Ishikawa (cell line): ENCODE data around the gene LMAN2.

ENCODE experiments used
- CEBPB ChIP-seq: IDR thresholded peaks from 2 replicates; pipeline ENCODE4 v1.6.1; 2012
- EP300 ChIP-seq: IDR thresholded peaks from 2 replicates; pipeline ENCODE4 v1.6.1; 2012; ENCODE audit warnings: borderline replicate concordance
- YY1 ChIP-seq: IDR thresholded peaks from 2 replicates; pipeline ENCODE4 v1.6.1; 2012; ENCODE audit warnings: low read depth

DNA sequence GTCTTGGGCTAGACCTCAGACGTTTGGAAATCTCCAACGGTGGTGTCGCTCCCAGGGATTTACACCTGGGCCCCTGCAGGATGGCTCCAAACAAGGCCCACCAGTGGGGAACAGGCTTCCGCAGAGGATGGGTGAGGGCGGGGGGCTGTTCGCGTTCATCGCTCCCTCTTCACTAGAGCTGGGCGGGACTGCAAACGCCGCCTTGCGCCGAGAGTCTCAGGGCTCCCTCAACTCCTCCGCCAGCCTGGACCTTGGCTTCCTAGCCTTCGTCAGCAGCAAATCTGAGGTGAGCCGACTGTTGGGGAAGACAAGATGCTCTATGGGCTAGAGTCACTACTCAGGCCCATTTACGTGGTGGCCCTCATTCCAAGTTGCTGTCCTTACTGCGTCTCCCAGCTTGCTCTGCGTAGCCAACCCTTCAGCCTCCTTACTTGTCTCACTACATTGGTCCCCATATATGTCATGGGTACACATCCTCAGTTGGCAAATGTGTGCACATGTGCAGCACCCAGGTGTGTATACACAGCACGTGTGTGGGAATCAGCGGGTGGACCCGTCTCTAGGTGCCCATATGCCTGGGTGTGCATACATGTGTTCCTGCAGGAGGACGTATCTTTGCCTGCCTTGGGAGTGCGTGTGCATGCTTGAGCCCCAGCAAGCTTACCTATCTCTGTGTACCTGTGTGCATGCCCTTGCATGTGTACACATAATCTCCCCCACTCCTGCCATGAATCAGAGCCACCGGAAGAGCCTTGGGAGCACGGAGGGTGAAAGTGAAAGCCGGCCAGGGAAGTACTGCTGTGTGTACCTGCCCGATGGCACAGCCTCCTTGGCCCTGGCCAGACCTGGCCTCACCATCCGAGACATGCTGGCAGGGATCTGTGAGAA lies 16.8 kb upstream of the LMAN2 start:
- no peak for TF ChIP-seq CEBPB
- no peak for TF ChIP-seq YY1
- TF ChIP-seq EP300 = no peak
